ENCODE data around the gene SYVN1.

Gene SYVN1

DNA sequence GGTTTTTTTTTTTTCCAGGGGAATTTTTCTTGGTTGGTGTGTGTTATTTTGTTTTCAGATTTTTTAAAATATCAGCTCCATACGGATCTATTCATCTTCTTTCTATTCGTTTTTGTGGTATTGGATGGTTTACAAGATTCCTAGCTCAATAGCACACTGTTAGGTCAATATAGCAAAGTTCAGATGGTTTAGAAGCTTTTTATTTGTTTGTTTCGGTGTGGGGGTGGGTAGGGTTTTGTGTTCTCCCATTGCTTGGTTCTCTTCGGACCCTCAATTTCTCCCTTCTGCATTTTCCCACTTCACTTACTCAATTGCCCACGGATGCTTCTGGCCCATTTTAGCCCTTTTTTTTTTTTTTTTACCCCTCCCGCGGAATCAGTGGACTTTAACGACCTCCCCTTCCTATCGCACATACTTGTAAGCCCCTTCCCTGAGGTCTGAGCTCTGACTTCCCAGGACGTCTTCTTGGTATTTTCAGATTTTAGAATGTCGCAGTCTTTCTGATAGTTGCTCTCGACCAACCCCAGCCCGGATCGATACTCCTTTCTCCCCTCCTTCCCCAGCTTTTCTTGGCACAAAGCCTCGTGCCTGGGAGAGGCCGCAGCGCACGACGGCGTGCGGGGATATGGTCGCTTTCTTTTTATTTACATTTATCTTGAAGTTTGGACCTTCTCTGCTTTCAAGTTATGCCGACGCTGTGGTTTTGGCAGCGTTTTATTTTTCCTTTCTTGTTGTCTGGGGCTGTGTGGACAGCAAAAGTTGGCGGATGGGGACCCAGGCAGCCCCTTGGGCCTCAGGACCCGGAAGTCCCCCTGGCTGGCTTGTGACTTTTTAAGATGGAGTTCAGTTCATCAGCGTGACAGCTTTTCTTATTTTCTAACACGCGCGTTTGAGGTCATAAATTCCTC lies 31.3 kb upstream of the SYVN1 start:
- Mint-ChIP-seq H3K27ac (peak overlapping the region; percentile 86), H3K4me3 (no peak overlapping the region), H3K9me3 (no peaks in the 10 kb centered on the region), H3K4me1 (peaks cover 28% of the 10 kb centered on the region), H3K27me3 (ENCODE audit: low read depth, poor library complexity) (peaks cover 5% of the 10 kb centered on the region), H3K36me3 (ENCODE audit: low read depth) (no peaks in the 10 kb centered on the region)
- TF ChIP-seq, protein P1, sequence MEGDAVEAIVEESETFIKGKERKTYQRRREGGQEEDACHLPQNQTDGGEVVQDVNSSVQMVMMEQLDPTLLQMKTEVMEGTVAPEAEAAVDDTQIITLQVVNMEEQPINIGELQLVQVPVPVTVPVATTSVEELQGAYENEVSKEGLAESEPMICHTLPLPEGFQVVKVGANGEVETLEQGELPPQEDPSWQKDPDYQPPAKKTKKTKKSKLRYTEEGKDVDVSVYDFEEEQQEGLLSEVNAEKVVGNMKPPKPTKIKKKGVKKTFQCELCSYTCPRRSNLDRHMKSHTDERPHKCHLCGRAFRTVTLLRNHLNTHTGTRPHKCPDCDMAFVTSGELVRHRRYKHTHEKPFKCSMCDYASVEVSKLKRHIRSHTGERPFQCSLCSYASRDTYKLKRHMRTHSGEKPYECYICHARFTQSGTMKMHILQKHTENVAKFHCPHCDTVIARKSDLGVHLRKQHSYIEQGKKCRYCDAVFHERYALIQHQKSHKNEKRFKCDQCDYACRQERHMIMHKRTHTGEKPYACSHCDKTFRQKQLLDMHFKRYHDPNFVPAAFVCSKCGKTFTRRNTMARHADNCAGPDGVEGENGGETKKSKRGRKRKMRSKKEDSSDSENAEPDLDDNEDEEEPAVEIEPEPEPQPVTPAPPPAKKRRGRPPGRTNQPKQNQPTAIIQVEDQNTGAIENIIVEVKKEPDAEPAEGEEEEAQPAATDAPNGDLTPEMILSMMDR (IDR thresholded peaks at IDR 0.05) = no peak
- no peak for DNase-seq

DNA sequence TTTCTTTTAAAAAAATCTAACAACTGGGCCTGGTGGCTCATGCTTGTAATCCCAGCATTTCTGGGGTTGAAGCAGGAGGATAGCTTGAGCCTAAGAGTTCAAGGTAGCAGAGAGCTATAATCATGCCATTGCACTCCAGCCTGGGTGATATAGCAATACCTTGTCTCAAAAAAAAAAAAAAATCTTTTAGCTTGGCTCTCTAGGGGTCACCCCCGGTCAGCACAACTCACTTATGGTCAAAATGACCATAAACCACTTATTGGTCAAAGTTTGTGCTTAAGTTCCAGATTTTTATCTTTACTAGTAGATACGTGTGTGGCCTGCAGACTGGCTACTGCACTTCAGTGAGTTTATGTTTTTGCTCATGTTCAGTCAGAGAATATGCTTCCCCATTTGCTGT lies 29.4 kb upstream of the SYVN1 start:
- Mint-ChIP-seq H3K9me3 (no peaks in the 10 kb centered on the region), H3K4me1 (peaks cover 18% of the 10 kb centered on the region), H3K27ac (no peak overlapping the region), H3K36me3 (ENCODE audit: low read depth) (no peaks in the 10 kb centered on the region), H3K4me3 (no peak overlapping the region), H3K27me3 (ENCODE audit: low read depth, poor library complexity) (peaks cover 15% of the 10 kb centered on the region)
- no peak for DNase-seq
- TF ChIP-seq, protein P1 (IDR thresholded peaks at IDR 0.05) = no peak

DNA sequence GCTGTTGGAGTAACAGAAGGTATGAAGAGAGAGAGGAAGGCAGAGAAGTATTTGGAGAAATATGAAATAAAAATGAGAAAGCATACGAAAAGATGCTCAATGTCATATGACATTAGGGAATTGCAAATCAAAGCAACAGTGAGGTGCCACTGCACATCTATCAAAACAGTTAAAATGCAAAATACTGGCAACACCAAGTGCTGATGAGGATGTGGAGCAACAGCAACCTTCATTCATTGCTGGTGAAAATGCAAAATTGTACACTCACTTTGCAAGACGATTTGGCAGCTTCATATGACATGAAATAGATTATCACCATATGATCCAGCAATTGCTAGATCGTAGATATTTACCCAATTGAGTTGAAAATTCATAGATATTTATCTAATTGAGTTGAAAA lies 26.3 kb upstream of the SYVN1 start:
- no peak for DNase-seq

DNA sequence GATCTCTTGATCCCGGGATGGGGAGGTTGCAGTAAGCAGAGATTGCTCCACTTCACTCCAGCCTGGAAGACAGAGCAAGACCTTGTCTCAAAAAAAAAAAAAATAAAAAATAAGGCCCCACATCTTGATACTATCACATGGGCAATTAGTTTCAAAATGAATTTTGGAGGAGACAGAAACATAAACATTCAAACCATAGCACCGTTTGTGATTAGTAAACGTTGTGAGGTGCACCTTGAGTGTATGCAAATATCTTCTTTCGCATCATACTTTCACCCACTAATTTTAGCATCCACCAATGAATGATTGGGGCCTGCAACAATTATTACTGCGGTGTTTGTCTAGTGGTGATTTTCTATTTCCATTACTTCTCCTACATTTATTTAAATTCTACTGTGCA lies 24.7 kb upstream of the SYVN1 start:
- H3K4me3 Mint-ChIP-seq = no peak overlapping the region
- no peak overlapping the region for H3K27ac Mint-ChIP-seq
- H3K27me3 Mint-ChIP-seq (ENCODE audit: low read depth, poor library complexity) = peaks cover 24% of the 10 kb centered on the region
- H3K4me1 Mint-ChIP-seq = no peaks in the 10 kb centered on the region
- no peaks in the 10 kb centered on the region for H3K9me3 Mint-ChIP-seq
- DNase-seq = no peak
- no peaks in the 10 kb centered on the region for H3K36me3 Mint-ChIP-seq (ENCODE audit: low read depth)
- TF ChIP-seq, protein P1 (IDR thresholded peaks at IDR 0.05) = no peak

More for the DNA sequence above, 26.3 kb upstream of the SYVN1 start:
- no peaks in the 10 kb centered on the region for H3K9me3 Mint-ChIP-seq
- no peak overlapping the region for H3K27ac Mint-ChIP-seq
- TF ChIP-seq, protein P1 (IDR thresholded peaks at IDR 0.05) = no peak
- H3K4me1 Mint-ChIP-seq = peaks cover 3% of the 10 kb centered on the region
- H3K4me3 Mint-ChIP-seq = no peak overlapping the region
- H3K27me3 Mint-ChIP-seq (ENCODE audit: low read depth, poor library complexity) = peaks cover 19% of the 10 kb centered on the region
- H3K36me3 Mint-ChIP-seq (ENCODE audit: low read depth) = no peaks in the 10 kb centered on the region

DNA sequence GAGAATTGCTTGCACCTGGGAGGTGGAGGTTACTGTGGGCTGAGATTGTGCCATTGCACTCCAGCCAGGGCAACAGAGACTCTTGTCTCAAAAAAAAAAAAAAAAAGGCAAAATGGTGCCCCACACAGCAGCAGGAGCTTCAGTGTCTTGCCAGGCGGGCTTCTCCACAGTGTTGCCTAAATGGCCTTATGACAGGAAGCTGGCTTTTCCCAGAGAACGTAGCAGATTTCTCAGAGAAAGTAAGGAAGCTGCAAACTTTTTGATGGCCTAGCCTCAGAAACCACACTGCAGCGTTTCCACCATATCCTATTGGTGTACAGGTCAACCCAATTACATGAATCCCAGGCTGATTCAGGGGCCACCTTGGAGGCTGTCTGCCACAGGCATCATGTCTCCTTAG lies 23.0 kb upstream of the SYVN1 start:
- no peaks in the 10 kb centered on the region for H3K36me3 Mint-ChIP-seq (ENCODE audit: low read depth)
- TF ChIP-seq, protein P1 (IDR thresholded peaks at IDR 0.05) = no peak

DNA sequence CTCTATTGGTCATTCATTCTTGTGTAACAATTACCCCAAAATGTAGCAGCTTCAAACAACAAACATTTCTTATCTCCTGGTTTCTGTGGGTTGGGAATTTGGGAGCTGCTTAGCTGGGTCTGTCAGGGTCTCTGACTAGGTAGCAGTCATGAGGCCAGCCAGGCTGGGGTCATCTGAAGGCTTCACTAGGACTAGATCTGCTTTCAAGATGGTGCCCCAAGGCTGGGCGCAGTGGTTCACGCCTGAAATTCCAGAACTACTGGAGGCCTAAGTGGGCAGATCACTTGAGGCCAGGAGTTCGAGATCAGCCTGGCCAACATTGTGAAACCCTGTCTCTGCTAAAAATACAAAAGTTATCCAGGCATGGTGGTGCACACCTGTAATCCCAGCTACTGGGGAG lies 22.6 kb upstream of the SYVN1 start:
- H3K27me3 Mint-ChIP-seq (ENCODE audit: low read depth, poor library complexity) = peaks cover 40% of the 10 kb centered on the region
- TF ChIP-seq, protein P1 (IDR thresholded peaks at IDR 0.05) = no peak
- DNase-seq = no peak
- H3K36me3 Mint-ChIP-seq (ENCODE audit: low read depth) = no peaks in the 10 kb centered on the region
- peaks cover 4% of the 10 kb centered on the region for H3K9me3 Mint-ChIP-seq
- no peak overlapping the region for H3K4me3 Mint-ChIP-seq
- H3K27ac Mint-ChIP-seq = no peak overlapping the region
- H3K4me1 Mint-ChIP-seq = no peaks in the 10 kb centered on the region

More for the DNA sequence above, 23.0 kb upstream of the SYVN1 start:
- Mint-ChIP-seq H3K4me1 (no peaks in the 10 kb centered on the region), H3K9me3 (peaks cover 4% of the 10 kb centered on the region), H3K27ac (no peak overlapping the region), H3K27me3 (ENCODE audit: low read depth, poor library complexity) (peaks cover 38% of the 10 kb centered on the region), H3K4me3 (no peak overlapping the region)
- no peak for DNase-seq

Data from nephron progenitor cell (in vitro differentiated cells).